A172 (cell line): ENCODE results near the gene NPY2R. TPM values are rescaled to one million over a fixed set of nuclear protein-coding genes. Genes with fewer than 3 reads are reported as not detected.

ENCODE experiments used
- DNase-seq: peaks from one replicate; pipeline ENCODE4 v3.0.0-alpha.2; 2015; ENCODE audit warnings: low spot score
- total RNA-seq: library from RNA; depleted of rRNA; stranded (reverse); fragments of >200 nt; shearing (Covaris generic); gene quantifications from 2 replicates; pipeline ENCODE4 v1.2.3, GENCODE V29; 2014; rRNA removed

The NPY2R gene
- total RNA-seq, 1 experiment from 2014 or later: not detected

DNA sequence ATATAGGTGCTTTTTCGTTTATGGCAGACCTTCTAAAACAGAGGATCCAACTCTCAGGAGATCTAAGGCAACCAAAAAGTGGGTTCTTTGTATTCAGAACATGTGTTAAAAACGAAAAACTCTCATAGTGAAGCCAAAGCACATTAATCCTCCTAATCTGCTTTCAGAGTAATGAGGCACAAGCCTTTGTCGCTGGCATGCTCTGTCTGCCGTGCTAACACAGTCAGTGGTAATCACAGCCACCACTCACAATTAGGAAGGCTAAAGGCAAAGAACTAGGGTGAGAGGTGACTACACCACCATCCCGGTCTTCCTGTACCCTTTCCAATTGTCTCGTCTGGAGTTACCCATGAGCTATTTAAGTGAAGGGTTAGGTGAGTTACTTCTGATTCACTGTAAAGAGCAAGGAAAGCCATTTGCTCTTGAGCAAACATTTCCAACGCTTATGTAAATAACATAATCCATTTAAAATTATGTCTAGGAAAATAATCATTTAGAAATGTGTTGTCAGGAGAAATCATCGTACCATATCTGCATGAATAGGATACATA lies 40.7 kb downstream of the NPY2R start:
- DNase-seq: no peak

- DNase-seq: no peak
Observed at GRCh38 chr4:155252327-155252726, 43.9 kb downstream of the NPY2R start.

DNA sequence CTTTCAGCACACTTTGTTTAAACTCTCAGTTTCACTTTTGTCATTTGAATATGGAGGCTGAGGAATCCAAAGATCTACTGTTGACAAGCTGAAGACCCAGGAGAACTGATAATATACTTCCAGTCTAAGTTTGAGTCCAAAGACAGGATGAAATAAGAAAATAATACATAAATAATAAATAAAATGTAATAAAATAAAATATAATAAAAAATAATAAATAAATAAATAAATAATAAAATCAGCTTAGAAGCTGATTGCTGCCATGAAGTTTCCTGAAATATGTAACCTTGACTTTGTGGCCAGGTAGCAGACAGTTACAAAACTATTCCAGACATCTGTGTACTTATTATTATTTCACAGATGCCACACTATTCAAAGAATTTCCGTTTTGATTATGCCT lies 55.0 kb downstream of the NPY2R start:
- DNase-seq: no peak

- no peak for DNase-seq
Observed at GRCh38 chr4:155265113-155265512, 56.7 kb downstream of the NPY2R start.

Other genes with a start within 250 kb of the NPY2R start
- gene MAP9, start 168.3 kb downstream of the NPY2R start, total RNA-seq: 20.9 and 21.8 TPM in 2 replicates